ENCODE measurements around the gene RTTN. TPM values are rescaled to one million over a fixed set of nuclear protein-coding genes. Genes with fewer than 3 reads are reported as not detected.

The RTTN gene
- total RNA-seq, 1 donor from 2014 or later, result 52.4 TPM

DNA sequence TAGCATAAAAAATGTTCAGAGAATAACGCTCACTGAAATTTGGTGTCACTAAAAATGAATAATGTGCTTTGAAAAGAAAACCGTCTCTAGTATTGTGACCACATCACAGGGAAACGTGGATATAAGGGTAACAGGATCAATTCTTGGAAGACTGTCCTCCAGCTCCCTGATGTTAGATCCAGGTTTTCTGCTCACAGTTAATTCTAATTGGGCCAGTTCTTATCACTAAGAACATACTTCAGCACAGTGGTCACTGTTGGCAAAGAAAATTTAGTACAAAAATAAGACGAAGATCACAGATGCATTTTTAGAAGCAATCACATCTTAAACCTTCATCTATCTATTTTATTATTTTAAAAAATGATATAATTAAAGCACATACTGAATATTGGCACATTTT, 200.8 kb downstream of the RTTN start:
- H3K9me3 Mint-ChIP-seq, result peaks cover 5% of the 10 kb centered on the region
- peaks cover 15% of the 10 kb centered on the region for H3K36me3 Mint-ChIP-seq
- H4K20me1 ChIP-seq (ENCODE audit: low read depth), result no peaks in the 10 kb centered on the region
- no peak overlapping the region for H2AFZ ChIP-seq (replicated peaks)
- no peaks in the 10 kb centered on the region for H3K4me1 Mint-ChIP-seq
- H3K4me3 ChIP-seq, result no peak overlapping the region
- H3K27ac Mint-ChIP-seq, result no peak overlapping the region
- no peak overlapping the region for H3K4me2 ChIP-seq
- H3K36me3 ChIP-seq, result no peaks in the 10 kb centered on the region
- no peaks in the 10 kb centered on the region for H3K4me1 ChIP-seq
- peaks cover 3% of the 10 kb centered on the region for H3K27me3 Mint-ChIP-seq (ENCODE audit: insufficient read depth, low read depth)
- no peak for DNase-seq (ENCODE audit: low spot score)
- H3K27ac ChIP-seq, result no peak overlapping the region
- H3K27me3 ChIP-seq, result no peaks in the 10 kb centered on the region
- no peak overlapping the region for H3K9ac ChIP-seq
- TF ChIP-seq EZH2 (IDR thresholded peaks at IDR 0.05) (no peak), EZH2phosphoT487 (IDR thresholded peaks at IDR 0.05) (no peak)
- TF ChIP-seq, protein P1, sequence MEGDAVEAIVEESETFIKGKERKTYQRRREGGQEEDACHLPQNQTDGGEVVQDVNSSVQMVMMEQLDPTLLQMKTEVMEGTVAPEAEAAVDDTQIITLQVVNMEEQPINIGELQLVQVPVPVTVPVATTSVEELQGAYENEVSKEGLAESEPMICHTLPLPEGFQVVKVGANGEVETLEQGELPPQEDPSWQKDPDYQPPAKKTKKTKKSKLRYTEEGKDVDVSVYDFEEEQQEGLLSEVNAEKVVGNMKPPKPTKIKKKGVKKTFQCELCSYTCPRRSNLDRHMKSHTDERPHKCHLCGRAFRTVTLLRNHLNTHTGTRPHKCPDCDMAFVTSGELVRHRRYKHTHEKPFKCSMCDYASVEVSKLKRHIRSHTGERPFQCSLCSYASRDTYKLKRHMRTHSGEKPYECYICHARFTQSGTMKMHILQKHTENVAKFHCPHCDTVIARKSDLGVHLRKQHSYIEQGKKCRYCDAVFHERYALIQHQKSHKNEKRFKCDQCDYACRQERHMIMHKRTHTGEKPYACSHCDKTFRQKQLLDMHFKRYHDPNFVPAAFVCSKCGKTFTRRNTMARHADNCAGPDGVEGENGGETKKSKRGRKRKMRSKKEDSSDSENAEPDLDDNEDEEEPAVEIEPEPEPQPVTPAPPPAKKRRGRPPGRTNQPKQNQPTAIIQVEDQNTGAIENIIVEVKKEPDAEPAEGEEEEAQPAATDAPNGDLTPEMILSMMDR (IDR thresholded peaks at IDR 0.05), result no peak
- no peaks in the 10 kb centered on the region for H3K9me3 ChIP-seq (ENCODE audit: low read depth)
- H3K4me3 Mint-ChIP-seq, result no peak overlapping the region
- no peaks in the 10 kb centered on the region for H3F3A ChIP-seq (ENCODE audit: low read depth)
- no peaks in the 10 kb centered on the region for H3K79me2 ChIP-seq (ENCODE audit: low read depth)

DNA sequence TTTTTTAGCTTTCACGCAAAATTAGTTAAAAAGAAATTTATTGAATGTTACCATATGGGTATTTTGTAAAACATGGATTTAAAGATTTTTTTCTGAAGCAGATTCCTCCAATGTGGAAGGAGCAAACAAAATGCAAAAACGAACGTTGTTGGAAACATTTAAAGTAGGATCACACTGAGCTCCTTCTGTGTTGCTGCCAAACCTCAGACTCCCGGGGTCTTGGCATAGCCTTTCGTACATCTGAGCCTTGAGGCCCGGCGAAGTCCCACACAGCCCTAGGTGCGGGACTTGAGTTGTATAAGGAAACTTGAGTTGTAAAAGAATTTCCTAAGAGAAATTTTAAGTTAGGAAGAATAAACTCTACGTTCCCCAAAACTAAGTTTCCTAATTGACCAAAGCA, 205.8 kb downstream of the RTTN start:
- TF ChIP-seq EZH2 (IDR thresholded peaks at IDR 0.05) (no peak), EZH2phosphoT487 (IDR thresholded peaks at IDR 0.05) (no peak)
- TF ChIP-seq, protein P1 (IDR thresholded peaks at IDR 0.05), result no peak
- DNase-seq (ENCODE audit: low spot score), result no peak
- H3K27ac Mint-ChIP-seq, result no peak overlapping the region
- Histone ChIP-seq H3F3A (ENCODE audit: low read depth) (no peaks in the 10 kb centered on the region), H3K9ac (no peak overlapping the region), H3K36me3 (no peaks in the 10 kb centered on the region), H3K9me3 (ENCODE audit: low read depth) (no peaks in the 10 kb centered on the region), H3K4me2 (no peak overlapping the region), H3K27ac (no peak overlapping the region), H3K79me2 (ENCODE audit: low read depth) (no peaks in the 10 kb centered on the region), H2AFZ (replicated peaks) (no peak overlapping the region), H4K20me1 (ENCODE audit: low read depth) (no peaks in the 10 kb centered on the region), H3K4me1 (no peaks in the 10 kb centered on the region), H3K27me3 (no peaks in the 10 kb centered on the region), H3K4me3 (no peak overlapping the region)
- H3K4me1 Mint-ChIP-seq, result peaks cover 9% of the 10 kb centered on the region
- H3K27me3 Mint-ChIP-seq (ENCODE audit: insufficient read depth, low read depth), result peaks cover 2% of the 10 kb centered on the region
- peaks cover 10% of the 10 kb centered on the region for H3K36me3 Mint-ChIP-seq
- H3K4me3 Mint-ChIP-seq, result no peak overlapping the region
- no peaks in the 10 kb centered on the region for H3K9me3 Mint-ChIP-seq

DNA sequence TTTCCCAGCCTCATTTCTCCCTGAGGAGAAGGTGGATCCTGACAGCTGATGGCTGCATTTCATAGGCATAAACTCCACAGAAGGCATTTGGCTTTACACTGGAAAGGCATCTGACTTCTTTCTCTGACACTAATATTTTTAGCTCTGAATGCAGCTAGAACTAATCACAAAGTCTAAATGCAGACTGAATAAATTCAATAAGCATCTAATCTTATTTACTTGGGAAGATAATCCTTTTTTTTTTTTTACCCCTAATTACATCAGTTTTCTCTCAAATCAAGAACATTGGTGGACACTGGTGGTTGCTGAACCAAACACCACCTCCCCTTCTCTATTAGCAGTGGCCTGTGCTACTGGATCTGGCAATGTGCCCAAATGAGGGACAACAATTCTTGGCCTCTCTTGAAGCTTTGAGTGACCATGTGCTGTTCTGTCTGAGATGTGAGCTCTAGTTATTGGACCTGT, 206.9 kb downstream of the RTTN start:
- Histone ChIP-seq H3K27me3 (no peaks in the 10 kb centered on the region), H3F3A (ENCODE audit: low read depth) (no peaks in the 10 kb centered on the region), H3K4me1 (no peaks in the 10 kb centered on the region), H3K9ac (no peak overlapping the region), H3K27ac (no peak overlapping the region), H4K20me1 (ENCODE audit: low read depth) (no peaks in the 10 kb centered on the region), H3K79me2 (ENCODE audit: low read depth) (no peaks in the 10 kb centered on the region), H3K36me3 (no peaks in the 10 kb centered on the region), H3K9me3 (ENCODE audit: low read depth) (no peaks in the 10 kb centered on the region), H2AFZ (replicated peaks) (no peak overlapping the region), H3K4me3 (no peak overlapping the region), H3K4me2 (no peak overlapping the region)
- Mint-ChIP-seq H3K4me1 (peaks cover 9% of the 10 kb centered on the region), H3K27ac (no peak overlapping the region), H3K36me3 (peaks cover 10% of the 10 kb centered on the region), H3K4me3 (no peak overlapping the region), H3K9me3 (no peaks in the 10 kb centered on the region), H3K27me3 (ENCODE audit: insufficient read depth, low read depth) (peaks cover 2% of the 10 kb centered on the region)
- DNase-seq (ENCODE audit: low spot score), result no peak
- TF ChIP-seq EZH2phosphoT487 (IDR thresholded peaks at IDR 0.05), result no peak
- TF ChIP-seq, protein P1 (IDR thresholded peaks at IDR 0.05), result no peak
- TF ChIP-seq EZH2 (IDR thresholded peaks at IDR 0.05), result no peak

Data from neural progenitor cell (in vitro differentiated cells).